HEK293 (cell line): ENCODE results near the gene PPP1CA.

Experiments used
- CTCF ChIA-PET: fragments of 350-600 bp; formaldehyde crosslinking; extraction: SDS; loops from one replicate; lab custom pipeline; 2021; ENCODE audit warnings: antibody characterized with exemption; lab: Yijun Ruan, JAX
- POLR2A ChIA-PET: fragments of 300-600 bp; formaldehyde crosslinking; extraction: SDS; loops from one replicate; lab custom pipeline; 2020; ENCODE audit warnings: antibody characterized with exemption, inconsistent platforms; lab: Yijun Ruan, JAX
- H3K27ac ChIP-seq: fragments of 200-500 bp; sonication (Bioruptor generic); 2 replicates; pipeline ENCODE4 v1.5.1; 2014; ENCODE audit warnings: low read depth, low read length, control low read depth, inconsistent platforms; ENCODE audit errors: extremely low read depth
- H3K36me3 ChIP-seq, 2 experiments: fragments of 200-500 bp in 1 of 2; sonication (Bioruptor generic) in 1 of 2; 1 replicate in 1 of 2; 2 replicates in 1 of 2; pipeline ENCODE4 v1.5.1; 2014 to 2017; ENCODE audit warnings: inconsistent platforms in 2 of 2, low read length in 2 of 2; ENCODE audit not compliant: control insufficient read depth in 2 of 2, insufficient read depth in 1 of 2
- H3K4me1 ChIP-seq: fragments of 200-500 bp; sonication (Bioruptor generic); 2 replicates; pipeline ENCODE4 v1.5.1; 2014; ENCODE audit warnings: mild to moderate bottlenecking, low read length, inconsistent platforms; ENCODE audit not compliant: control insufficient read depth, insufficient read depth
- H3K4me3 ChIP-seq: 2 replicates; pipeline ENCODE4 v1.5.1; 2011; ENCODE audit warnings: low read depth, mild to moderate bottlenecking, control low read depth, low read length, moderate library complexity
- H3K9me3 ChIP-seq: fragments of 200-500 bp; sonication (Bioruptor generic); 2 replicates; pipeline ENCODE4 v1.5.1; 2014; ENCODE audit warnings: low read depth, low read length, inconsistent platforms; ENCODE audit not compliant: control insufficient read depth, insufficient read depth
- FEZF1 ChIP-seq: fragments of 450-650 bp; formaldehyde crosslinking; IDR thresholded peaks from 2 replicates; pipeline ENCODE4 v1.5.1; 2016; ENCODE audit warnings: missing biosample characterization, missing genetic modification characterization
- GLI4 ChIP-seq: fragments of 450-650 bp; formaldehyde crosslinking; IDR thresholded peaks from 2 replicates; pipeline ENCODE4 v1.5.1; 2016; ENCODE audit warnings: missing biosample characterization, missing genetic modification characterization
- KLF1 ChIP-seq: fragments of 450-650 bp; formaldehyde crosslinking; IDR thresholded peaks from 2 replicates; pipeline ENCODE4 v1.5.1; 2016; ENCODE audit warnings: missing biosample characterization, missing genetic modification characterization
- KLF17 ChIP-seq: fragments of 450-650 bp; formaldehyde crosslinking; IDR thresholded peaks from 2 replicates; pipeline ENCODE4 v1.5.1; 2016; ENCODE audit warnings: missing biosample characterization, missing genetic modification characterization
- RBAK ChIP-seq: fragments of 450-650 bp; formaldehyde crosslinking; IDR thresholded peaks from 2 replicates; pipeline ENCODE4 v1.5.1; 2016; ENCODE audit warnings: missing biosample characterization, missing genetic modification characterization
- ZBTB21 ChIP-seq: fragments of 450-650 bp; formaldehyde crosslinking; IDR thresholded peaks from 2 replicates; pipeline ENCODE4 v1.5.1; 2017; ENCODE audit warnings: missing biosample characterization, missing genetic modification characterization
- ZBTB48 ChIP-seq: fragments of 450-650 bp; formaldehyde crosslinking; IDR thresholded peaks from 2 replicates; pipeline ENCODE4 v1.5.1; 2016; ENCODE audit warnings: missing biosample characterization, missing genetic modification characterization
- ZBTB8A ChIP-seq: fragments of 450-650 bp; formaldehyde crosslinking; IDR thresholded peaks from 2 replicates; pipeline ENCODE4 v1.5.1; 2016; ENCODE audit warnings: missing biosample characterization, missing genetic modification characterization
- ZFP69B ChIP-seq: fragments of 450-650 bp; formaldehyde crosslinking; IDR thresholded peaks from 2 replicates; pipeline ENCODE4 v1.5.1; 2016; ENCODE audit warnings: missing biosample characterization, missing genetic modification characterization
- ZNF157 ChIP-seq: fragments of 450-650 bp; formaldehyde crosslinking; IDR thresholded peaks from 2 replicates; pipeline ENCODE4 v1.5.1; 2016; ENCODE audit warnings: missing biosample characterization, missing genetic modification characterization
- ZNF549 ChIP-seq: fragments of 450-650 bp; IDR thresholded peaks from 2 replicates; pipeline ENCODE4 v1.5.1; 2018; ENCODE audit warnings: missing biosample characterization, missing genetic modification characterization, mild to moderate bottlenecking, inconsistent platforms, moderate library complexity
- ZNF768 ChIP-seq: fragments of 450-650 bp; formaldehyde crosslinking; IDR thresholded peaks from 2 replicates; pipeline ENCODE4 v1.5.1; 2018; ENCODE audit warnings: missing biosample characterization, mild to moderate bottlenecking, missing genetic modification characterization
- ZNF792 ChIP-seq: fragments of 450-650 bp; formaldehyde crosslinking; IDR thresholded peaks from 2 replicates; pipeline ENCODE4 v1.5.1; 2016; ENCODE audit warnings: missing biosample characterization, missing genetic modification characterization
- ZNF837 ChIP-seq: fragments of 450-650 bp; formaldehyde crosslinking; IDR thresholded peaks from 2 replicates; pipeline ENCODE4 v1.5.1; 2016; ENCODE audit warnings: missing biosample characterization, missing genetic modification characterization
- TF ChIP-seq, protein P1 (sequence below): fragments of 450-650 bp; formaldehyde crosslinking; IDR thresholded peaks from 2 replicates; pipeline ENCODE4 v1.5.1; 2016; ENCODE audit warnings: missing biosample characterization, missing genetic modification characterization
- TF ChIP-seq, protein P2 (sequence below): fragments of 450-650 bp; formaldehyde crosslinking; IDR thresholded peaks from 2 replicates; pipeline ENCODE4 v1.5.1; 2016; ENCODE audit warnings: missing biosample characterization, missing genetic modification characterization
- TF ChIP-seq, protein P3 (sequence below): fragments of 450-650 bp; formaldehyde crosslinking; optimal IDR thresholded peaks from 2 replicates; pipeline ENCODE3; 2016; ENCODE audit warnings: missing biosample characterization, mild to moderate bottlenecking, missing genetic modification characterization

Gene PPP1CA

GRCh38 chr11:67355794-67356386 lies 45.8 kb downstream of the PPP1CA start:
- no peak overlapping the region for H3K4me3 ChIP-seq
- H3K9me3 ChIP-seq = no peaks in the 10 kb centered on the region
- POLR2A ChIA-PET = interaction anchor here (1.1 to 3.3 kb wide), 5 partner anchors 12 to 36 kb away, joined by 6 to 30 read pairs (median 8); partner anchors contain the start of genes CLCF1 and RAD9A
- TF ChIP-seq RBAK (tag by site-specific recombination) = no peak
- no peak for TF ChIP-seq ZNF768
- no peak for TF ChIP-seq FEZF1 (tag by site-specific recombination)
- TF ChIP-seq, protein P1, sequence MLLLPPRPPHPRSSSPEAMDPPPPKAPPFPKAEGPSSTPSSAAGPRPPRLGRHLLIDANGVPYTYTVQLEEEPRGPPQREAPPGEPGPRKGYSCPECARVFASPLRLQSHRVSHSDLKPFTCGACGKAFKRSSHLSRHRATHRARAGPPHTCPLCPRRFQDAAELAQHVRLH (tag by site-specific recombination) = no peak
- no peak for TF ChIP-seq ZBTB21
- TF ChIP-seq ZNF549 (tag by site-specific recombination) = no peak
- TF ChIP-seq GLI4 (tag by site-specific recombination) = no peak
- TF ChIP-seq ZBTB48 (tag by site-specific recombination) = no peak
- TF ChIP-seq ZNF792 (tag by site-specific recombination) = no peak
- TF ChIP-seq, protein P2, sequence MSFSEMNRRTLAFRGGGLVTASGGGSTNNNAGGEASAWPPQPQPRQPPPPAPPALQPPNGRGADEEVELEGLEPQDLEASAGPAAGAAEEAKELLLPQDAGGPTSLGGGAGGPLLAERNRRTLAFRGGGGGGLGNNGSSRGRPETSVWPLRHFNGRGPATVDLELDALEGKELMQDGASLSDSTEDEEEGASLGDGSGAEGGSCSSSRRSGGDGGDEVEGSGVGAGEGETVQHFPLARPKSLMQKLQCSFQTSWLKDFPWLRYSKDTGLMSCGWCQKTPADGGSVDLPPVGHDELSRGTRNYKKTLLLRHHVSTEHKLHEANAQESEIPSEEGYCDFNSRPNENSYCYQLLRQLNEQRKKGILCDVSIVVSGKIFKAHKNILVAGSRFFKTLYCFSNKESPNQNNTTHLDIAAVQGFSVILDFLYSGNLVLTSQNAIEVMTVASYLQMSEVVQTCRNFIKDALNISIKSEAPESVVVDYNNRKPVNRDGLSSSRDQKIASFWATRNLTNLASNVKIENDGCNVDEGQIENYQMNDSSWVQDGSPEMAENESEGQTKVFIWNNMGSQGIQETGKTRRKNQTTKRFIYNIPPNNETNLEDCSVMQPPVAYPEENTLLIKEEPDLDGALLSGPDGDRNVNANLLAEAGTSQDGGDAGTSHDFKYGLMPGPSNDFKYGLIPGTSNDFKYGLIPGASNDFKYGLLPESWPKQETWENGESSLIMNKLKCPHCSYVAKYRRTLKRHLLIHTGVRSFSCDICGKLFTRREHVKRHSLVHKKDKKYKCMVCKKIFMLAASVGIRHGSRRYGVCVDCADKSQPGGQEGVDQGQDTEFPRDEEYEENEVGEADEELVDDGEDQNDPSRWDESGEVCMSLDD (tag by site-specific recombination) = no peak
- TF ChIP-seq, all 188 proteins: peak for 0
- H3K36me3 ChIP-seq = no peaks in the 10 kb centered on the region
- H3K27ac ChIP-seq = no peak overlapping the region
- CTCF ChIA-PET = interaction anchor here (0.5 to 30.4 kb wide), 12 partner anchors 10 to 272 kb away, joined by 3 to 898 read pairs (median 4); partner anchors contain the start of genes CLCF1, PITPNM1, RAD9A and RPS6KB2
- H3K4me1 ChIP-seq = no peaks in the 10 kb centered on the region

- ChIA-PET CTCF (interaction anchor here (0.9 to 30.4 kb wide), 6 partner anchors 8 to 150 kb away, joined by 3 to 898 read pairs (median 9); partner anchors contain the start of genes CLCF1, PITPNM1, PPP1CA and RAD9A), POLR2A (interaction anchor here (0.5 to 3.3 kb wide), 5 partner anchors 13 to 307 kb away, joined by 5 to 30 read pairs (median 8); partner anchors contain the start of genes CLCF1 and RAD9A)
- Histone ChIP-seq H3K4me1 (no peaks in the 10 kb centered on the region), H3K4me3 (no peak overlapping the region), H3K27ac (no peak overlapping the region), H3K9me3 (no peaks in the 10 kb centered on the region), H3K36me3 (no peaks in the 10 kb centered on the region)
- TF ChIP-seq ZBTB8A (tag by site-specific recombination) (no peak), ZNF157 (tag by site-specific recombination) (no peak), ZNF837 (tag by site-specific recombination) (no peak), KLF17 (tag by site-specific recombination) (peak; percentile 21; the same call in 1 of the 2 replicates), KLF1 (tag by site-specific recombination) (peak; percentile 84), ZFP69B (tag by site-specific recombination) (peak; percentile 32; the same call in 1 of the 2 replicates)
- TF ChIP-seq, protein P3, sequence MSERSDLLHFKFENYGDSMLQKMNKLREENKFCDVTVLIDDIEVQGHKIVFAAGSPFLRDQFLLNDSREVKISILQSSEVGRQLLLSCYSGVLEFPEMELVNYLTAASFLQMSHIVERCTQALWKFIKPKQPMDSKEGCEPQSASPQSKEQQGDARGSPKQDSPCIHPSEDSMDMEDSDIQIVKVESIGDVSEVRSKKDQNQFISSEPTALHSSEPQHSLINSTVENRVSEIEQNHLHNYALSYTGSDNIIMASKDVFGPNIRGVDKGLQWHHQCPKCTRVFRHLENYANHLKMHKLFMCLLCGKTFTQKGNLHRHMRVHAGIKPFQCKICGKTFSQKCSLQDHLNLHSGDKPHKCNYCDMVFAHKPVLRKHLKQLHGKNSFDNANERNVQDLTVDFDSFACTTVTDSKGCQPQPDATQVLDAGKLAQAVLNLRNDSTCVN (tag by site-specific recombination) = no peak
- TF ChIP-seq, protein P2 (tag by site-specific recombination) = no peak
These were observed 46.5 kb downstream of the PPP1CA start for GRCh38 chr11:67355023-67355793.
